Measurements from ENCODE around the gene GUCA2A. TPM values are rescaled to one million over a fixed set of nuclear protein-coding genes. Genes with fewer than 3 reads are reported as not detected.

Gene GUCA2A
- total and polyA plus RNA-seq, 7 experiments from 2014 or later, result 0.76 TPM; not detected in 6

GRCh38 chr1:42152907-42153600 lies 11.5 kb downstream of the GUCA2A start, which contains the start of gene GUCA2B:
Gene GUCA2B (plus strand): TSS chr1:42153410. CDS start chr1:42153451, 41 bp downstream.
- ChIA-PET CTCF (no interaction called here), POLR2A (no interaction called here)
- Mint-ChIP-seq H3K9me3 (peaks cover 0 to 2% (median 0%) of the 10 kb centered on the region in 11 donors), H3K27me3 (peaks cover 6 to 12% (median 10%) of the 10 kb centered on the region in 5 donors), H3K4me3 (no peak within 1 kb of the TSS), H3K27ac (peak within 1 kb of the TSS in 2 of 9 donors; percentile 12 to 14), H3K36me3 (no peaks in the 10 kb centered on the region), H3K4me1 (peaks cover 6 to 7% (median 7%) of the 10 kb centered on the region in 7 donors)
- DNase-seq (no peak), ATAC-seq (no peak)
- no peak within 1 kb of the TSS for H3K4me3 ChIP-seq (ENCODE audit: low read length)
- H3K36me3 ChIP-seq (ENCODE audit: control insufficient read depth in 2 of 3, insufficient read depth in 3 of 3, low read length in 3 of 3), result no peaks in the 10 kb centered on the region
- H3K27me3 ChIP-seq (ENCODE audit: control insufficient read depth in 2 of 2, insufficient read depth in 2 of 2, low read length in 2 of 2), result no peaks in the 10 kb centered on the region
- H3K27ac ChIP-seq (ENCODE audit: low read depth, low read length), result no peak within 1 kb of the TSS
- no peaks in the 10 kb centered on the region for H3K4me1 ChIP-seq (ENCODE audit: control insufficient read depth in 2 of 2, insufficient read depth in 2 of 2, low read length in 2 of 2)
- intact Hi-C loops (cut with micrococcal nuclease), result no loop called here
- H3K9me3 ChIP-seq (ENCODE audit: control insufficient read depth in 2 of 3, low read length in 3 of 3), result no peaks in the 10 kb centered on the region

- H3K27me3 Mint-ChIP-seq, result peaks cover 5 to 12% (median 10%) of the 10 kb centered on the region in 5 donors
- H3K27ac Mint-ChIP-seq, result peak overlapping the region in 1 of 9 donors; percentile 14
- Histone ChIP-seq H3K4me1 (ENCODE audit: control insufficient read depth in 2 of 2, insufficient read depth in 2 of 2, low read length in 2 of 2) (no peaks in the 10 kb centered on the region), H3K36me3 (ENCODE audit: control insufficient read depth in 2 of 3, insufficient read depth in 3 of 3, low read length in 3 of 3) (no peaks in the 10 kb centered on the region), H3K4me3 (ENCODE audit: low read length) (no peak overlapping the region), H3K9me3 (ENCODE audit: control insufficient read depth in 2 of 3, low read length in 3 of 3) (no peaks in the 10 kb centered on the region), H3K27me3 (ENCODE audit: control insufficient read depth in 2 of 2, insufficient read depth in 2 of 2, low read length in 2 of 2) (no peaks in the 10 kb centered on the region), H3K27ac (ENCODE audit: low read depth, low read length) (no peak overlapping the region)
- ATAC-seq (no peak), DNase-seq (no peak)
- no peaks in the 10 kb centered on the region for H3K36me3 Mint-ChIP-seq
- no peaks in the 10 kb centered on the region for H3K4me1 Mint-ChIP-seq
- peaks cover 0 to 2% (median 0%) of the 10 kb centered on the region in 11 donors for H3K9me3 Mint-ChIP-seq
- no peak overlapping the region for H3K4me3 Mint-ChIP-seq
- intact Hi-C loops (cut with micrococcal nuclease), result no loop called here
- POLR2A ChIA-PET, result no interaction called here
- CTCF ChIA-PET, result interaction anchor here (1.0 kb wide), 1 partner anchor 21 kb away, joined by 4 read pairs; no protein-coding TSS in a partner anchor
Observed at GRCh38 chr1:42152119-42152518, 12.4 kb downstream of the GUCA2A start.

- Histone ChIP-seq H3K4me1 (ENCODE audit: control insufficient read depth in 2 of 2, insufficient read depth in 2 of 2, low read length in 2 of 2) (no peaks in the 10 kb centered on the region), H3K27ac (ENCODE audit: low read depth, low read length) (no peak overlapping the region), H3K9me3 (ENCODE audit: control insufficient read depth in 2 of 3, low read length in 3 of 3) (no peaks in the 10 kb centered on the region), H3K36me3 (ENCODE audit: control insufficient read depth in 2 of 3, insufficient read depth in 3 of 3, low read length in 3 of 3) (no peaks in the 10 kb centered on the region), H3K4me3 (ENCODE audit: low read length) (no peak overlapping the region), H3K27me3 (ENCODE audit: control insufficient read depth in 2 of 2, insufficient read depth in 2 of 2, low read length in 2 of 2) (peaks cover 0 to 6% of the 10 kb centered on the region in 2 donors)
- Mint-ChIP-seq H3K4me1 (no peaks in the 10 kb centered on the region), H3K36me3 (no peaks in the 10 kb centered on the region), H3K4me3 (no peak overlapping the region), H3K27me3 (peaks cover 5 to 12% (median 10%) of the 10 kb centered on the region in 5 donors), H3K27ac (peak overlapping the region in 1 of 9 donors; percentile 47), H3K9me3 (peaks cover 0 to 2% (median 0%) of the 10 kb centered on the region in 11 donors)
- DNase-seq (no peak), ATAC-seq (no peak)
- intact Hi-C loops (cut with micrococcal nuclease), result no loop called here
- ChIA-PET CTCF (no interaction called here), POLR2A (no interaction called here)
Observed at GRCh38 chr1:42150651-42151050, 13.9 kb downstream of the GUCA2A start.

GRCh38 chr1:42148166-42148565 lies 16.4 kb downstream of the GUCA2A start:
- Histone ChIP-seq H3K4me1 (ENCODE audit: control insufficient read depth in 2 of 2, insufficient read depth in 2 of 2, low read length in 2 of 2) (no peaks in the 10 kb centered on the region), H3K27ac (ENCODE audit: low read depth, low read length) (no peak overlapping the region), H3K36me3 (ENCODE audit: control insufficient read depth in 2 of 3, insufficient read depth in 3 of 3, low read length in 3 of 3) (no peaks in the 10 kb centered on the region), H3K9me3 (ENCODE audit: control insufficient read depth in 2 of 3, low read length in 3 of 3) (no peaks in the 10 kb centered on the region), H3K27me3 (ENCODE audit: control insufficient read depth in 2 of 2, insufficient read depth in 2 of 2, low read length in 2 of 2) (peaks cover 0 to 6% of the 10 kb centered on the region in 2 donors), H3K4me3 (ENCODE audit: low read length) (no peak overlapping the region)
- no peak for ATAC-seq
- H3K36me3 Mint-ChIP-seq, result no peaks in the 10 kb centered on the region
- no peak overlapping the region for H3K27ac Mint-ChIP-seq
- ChIA-PET CTCF (interaction anchor here (1.0 kb wide), 1 partner anchor 599 kb away, joined by 5 read pairs; no protein-coding TSS in a partner anchor), POLR2A (no interaction called here)
- H3K27me3 Mint-ChIP-seq, result peaks cover 6 to 12% (median 10%) of the 10 kb centered on the region in 5 donors
- no peak overlapping the region for H3K4me3 Mint-ChIP-seq
- H3K9me3 Mint-ChIP-seq, result peaks cover 0 to 2% (median 0%) of the 10 kb centered on the region in 11 donors
- peaks cover 0 to 5% (median 4%) of the 10 kb centered on the region in 7 donors for H3K4me1 Mint-ChIP-seq
- intact Hi-C loops (cut with micrococcal nuclease), result loop anchor here in 1 of 2 donors (10.0 kb wide), 1 partner anchor 573 kb away; no protein-coding TSS in a partner anchor
- no peak for DNase-seq

- Histone ChIP-seq H3K36me3 (ENCODE audit: control insufficient read depth in 2 of 3, insufficient read depth in 3 of 3, low read length in 3 of 3) (no peaks in the 10 kb centered on the region), H3K27ac (ENCODE audit: low read depth, low read length) (no peak overlapping the region), H3K27me3 (ENCODE audit: control insufficient read depth in 2 of 2, insufficient read depth in 2 of 2, low read length in 2 of 2) (peaks cover 0 to 6% of the 10 kb centered on the region in 2 donors), H3K9me3 (ENCODE audit: control insufficient read depth in 2 of 3, low read length in 3 of 3) (no peaks in the 10 kb centered on the region), H3K4me3 (ENCODE audit: low read length) (no peak overlapping the region), H3K4me1 (ENCODE audit: control insufficient read depth in 2 of 2, insufficient read depth in 2 of 2, low read length in 2 of 2) (no peaks in the 10 kb centered on the region)
- H3K27me3 Mint-ChIP-seq, result peaks cover 3 to 14% (median 11%) of the 10 kb centered on the region in 5 donors
- ATAC-seq, result peak; percentile 74
- no peak overlapping the region for H3K27ac Mint-ChIP-seq
- peak; percentile 30 to 71 (median 61) for DNase-seq
- no peak overlapping the region for H3K4me3 Mint-ChIP-seq
- intact Hi-C loops (cut with micrococcal nuclease), result loop anchor here (1.0 to 10.0 kb wide), 2 partner anchors 27 to 572 kb away; no protein-coding TSS in a partner anchor
- peaks cover 0 to 2% (median 0%) of the 10 kb centered on the region in 11 donors for H3K9me3 Mint-ChIP-seq
- peaks cover 0 to 7% (median 5%) of the 10 kb centered on the region in 7 donors for H3K4me1 Mint-ChIP-seq
- ChIA-PET POLR2A (no interaction called here), CTCF (interaction anchor here (0.6 to 1.1 kb wide), 5 partner anchors 9 to 608 kb away, joined by 3 to 5 read pairs (median 3); no protein-coding TSS in a partner anchor)
- no peaks in the 10 kb centered on the region for H3K36me3 Mint-ChIP-seq
Observed at GRCh38 chr1:42146626-42147320, 17.8 kb downstream of the GUCA2A start.

GRCh38 chr1:42145764-42146625 lies 18.6 kb downstream of the GUCA2A start:
- ChIA-PET POLR2A (no interaction called here), CTCF (no interaction called here)
- no peak overlapping the region for H3K4me3 Mint-ChIP-seq
- no peaks in the 10 kb centered on the region for H3K36me3 Mint-ChIP-seq
- H3K9me3 Mint-ChIP-seq, result no peaks in the 10 kb centered on the region
- intact Hi-C loops (cut with micrococcal nuclease), result loop anchor here in 1 of 2 donors (10.0 kb wide), 1 partner anchor 571 kb away; no protein-coding TSS in a partner anchor
- ATAC-seq (no peak), DNase-seq (peak in 1 of 9 donors; percentile 8)
- Histone ChIP-seq H3K4me3 (ENCODE audit: low read length) (no peak overlapping the region), H3K27ac (ENCODE audit: low read depth, low read length) (no peak overlapping the region), H3K4me1 (ENCODE audit: control insufficient read depth in 2 of 2, insufficient read depth in 2 of 2, low read length in 2 of 2) (no peaks in the 10 kb centered on the region), H3K9me3 (ENCODE audit: control insufficient read depth in 2 of 3, low read length in 3 of 3) (no peaks in the 10 kb centered on the region), H3K27me3 (ENCODE audit: control insufficient read depth in 2 of 2, insufficient read depth in 2 of 2, low read length in 2 of 2) (peaks cover 0 to 6% of the 10 kb centered on the region in 2 donors), H3K36me3 (ENCODE audit: control insufficient read depth in 2 of 3, insufficient read depth in 3 of 3, low read length in 3 of 3) (no peaks in the 10 kb centered on the region)
- H3K27me3 Mint-ChIP-seq, result peaks cover 3 to 11% (median 9%) of the 10 kb centered on the region in 5 donors
- H3K4me1 Mint-ChIP-seq, result peaks cover 0 to 7% (median 5%) of the 10 kb centered on the region in 7 donors
- H3K27ac Mint-ChIP-seq, result no peak overlapping the region
